Activated naive CD8-positive, alpha-beta T cell treated with anti-CD3 and anti-CD28 coated beads, Interleukin-2, amount 50 U/mL, for 24 hours (primary cell): ENCODE measurements around the gene ACOX2.

Experiments used
- ATAC-seq: fragments of 150-1000 bp; cut with Tn5 transposase; one replicate; pipeline ENCODE4 v1.10.0; 2021
- DNase-seq: peaks from one replicate; pipeline ENCODE4 v3.0.0; 2021
- H3K27ac Mint-ChIP-seq: one replicate; pipeline ENCODE4 v1.8.0; 2021; ENCODE audit warnings: mild to moderate bottlenecking, mixed read lengths
- H3K27me3 Mint-ChIP-seq: one replicate; pipeline ENCODE4 v1.8.0; 2021; ENCODE audit warnings: mixed read lengths
- H3K36me3 Mint-ChIP-seq: one replicate; pipeline ENCODE4 v1.8.0; 2021; ENCODE audit warnings: low read depth, mixed read lengths
- H3K4me1 Mint-ChIP-seq: one replicate; pipeline ENCODE4 v1.8.0; 2021; ENCODE audit warnings: mixed read lengths
- H3K4me3 Mint-ChIP-seq: one replicate; pipeline ENCODE4 v1.8.0; 2021; ENCODE audit warnings: mild to moderate bottlenecking, moderate library complexity, mixed read lengths
- H3K9me3 Mint-ChIP-seq: one replicate; pipeline ENCODE4 v1.8.0; 2021; ENCODE audit warnings: mixed read lengths

The ACOX2 gene

GRCh38 chr3:58536501-58537411 lies at the start of gene ACOX2:
ACOX2 (minus strand) TSS chr3:58537190; CDS start chr3:58535106, 2,084 bp downstream.
- Mint-ChIP-seq H3K4me3 (no peak within 1 kb of the TSS), H3K4me1 (peaks cover 18% of the 10 kb centered on the region), H3K27me3 (no peaks in the 10 kb centered on the region), H3K27ac (no peak within 1 kb of the TSS), H3K36me3 (no peaks in the 10 kb centered on the region), H3K9me3 (no peaks in the 10 kb centered on the region)
- ATAC-seq (no peak), DNase-seq (no peak)

DNA sequence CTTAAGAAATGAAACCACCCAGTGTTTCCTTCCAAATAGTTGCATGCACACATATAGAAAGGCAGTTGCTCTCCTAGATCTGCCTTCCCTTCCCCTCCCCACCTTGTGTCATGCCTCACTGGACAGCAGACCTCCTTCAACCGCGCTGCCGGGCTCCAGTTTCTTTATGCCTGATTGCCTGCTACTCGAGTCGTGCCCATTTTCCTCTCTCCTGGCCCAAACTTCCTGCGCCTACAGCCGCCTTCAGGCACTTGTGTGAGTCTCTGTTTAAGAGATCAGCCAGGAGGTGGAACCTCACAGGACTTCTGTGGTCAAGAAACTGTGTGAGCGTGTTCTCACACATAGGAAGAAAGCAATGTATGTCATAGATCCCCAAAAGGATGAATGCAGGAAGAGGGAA lies 49.0 kb upstream of the ACOX2 start:
- Mint-ChIP-seq H3K4me3 (peak overlapping the region; percentile 82), H3K4me1 (peaks cover 17% of the 10 kb centered on the region), H3K9me3 (no peaks in the 10 kb centered on the region), H3K27me3 (peaks cover 50% of the 10 kb centered on the region), H3K36me3 (peaks cover 5% of the 10 kb centered on the region), H3K27ac (no peak overlapping the region)
- ATAC-seq (no peak), DNase-seq (no peak)

DNA sequence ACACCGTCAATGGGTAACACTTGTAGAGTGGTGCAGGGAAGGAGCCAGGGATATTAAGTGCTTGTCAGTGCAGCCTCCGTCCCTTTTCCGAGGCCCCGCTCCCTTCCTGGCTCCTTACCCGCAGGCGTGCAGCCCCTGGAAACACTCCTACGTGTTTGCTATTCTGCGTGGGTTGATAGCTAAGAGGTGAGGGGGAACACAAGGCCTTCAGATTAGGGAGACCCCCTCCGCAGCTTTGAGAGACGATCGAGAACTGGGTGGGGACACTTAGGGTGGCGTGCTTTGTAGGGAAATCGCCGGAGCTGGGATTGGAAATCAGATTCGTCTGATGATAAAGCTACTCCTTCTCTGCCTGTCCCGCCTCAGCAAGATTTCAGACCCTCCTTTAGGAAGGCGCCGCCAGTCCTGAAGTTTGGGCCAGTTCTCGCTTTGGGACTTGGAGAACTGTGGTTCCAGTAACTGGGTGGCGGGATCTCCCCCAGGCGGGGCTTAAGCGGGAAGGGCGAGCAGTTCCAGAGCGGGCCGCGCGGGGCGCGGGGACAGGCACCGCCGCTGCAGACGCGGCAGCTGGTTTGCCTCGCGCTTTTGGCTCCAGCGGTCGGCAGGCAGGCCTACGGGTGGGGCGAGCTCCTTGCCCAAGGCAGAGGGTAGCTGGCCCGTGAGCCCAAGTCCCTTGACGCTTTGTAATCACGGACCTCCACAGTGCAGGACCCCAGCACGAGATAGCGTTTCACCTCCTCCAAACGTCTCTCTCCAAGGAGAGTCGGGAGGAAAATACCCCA lies 48.2 kb upstream of the ACOX2 start:
- DNase-seq (peak; percentile 74), ATAC-seq (peak; percentile 89)
- Mint-ChIP-seq H3K4me1 (peaks cover 17% of the 10 kb centered on the region), H3K9me3 (no peaks in the 10 kb centered on the region), H3K4me3 (peak overlapping the region; percentile 82), H3K27ac (no peak overlapping the region), H3K36me3 (peaks cover 5% of the 10 kb centered on the region), H3K27me3 (peaks cover 43% of the 10 kb centered on the region)

- peak; percentile 26 for ATAC-seq
- Mint-ChIP-seq H3K27me3 (peaks cover 42% of the 10 kb centered on the region), H3K9me3 (no peaks in the 10 kb centered on the region), H3K27ac (no peak overlapping the region), H3K4me1 (peaks cover 17% of the 10 kb centered on the region), H3K36me3 (peaks cover 5% of the 10 kb centered on the region), H3K4me3 (peak overlapping the region; percentile 82)
- peak; percentile 8 for DNase-seq
Observed at GRCh38 chr3:58584690-58585004, 47.7 kb upstream of the ACOX2 start.

DNA sequence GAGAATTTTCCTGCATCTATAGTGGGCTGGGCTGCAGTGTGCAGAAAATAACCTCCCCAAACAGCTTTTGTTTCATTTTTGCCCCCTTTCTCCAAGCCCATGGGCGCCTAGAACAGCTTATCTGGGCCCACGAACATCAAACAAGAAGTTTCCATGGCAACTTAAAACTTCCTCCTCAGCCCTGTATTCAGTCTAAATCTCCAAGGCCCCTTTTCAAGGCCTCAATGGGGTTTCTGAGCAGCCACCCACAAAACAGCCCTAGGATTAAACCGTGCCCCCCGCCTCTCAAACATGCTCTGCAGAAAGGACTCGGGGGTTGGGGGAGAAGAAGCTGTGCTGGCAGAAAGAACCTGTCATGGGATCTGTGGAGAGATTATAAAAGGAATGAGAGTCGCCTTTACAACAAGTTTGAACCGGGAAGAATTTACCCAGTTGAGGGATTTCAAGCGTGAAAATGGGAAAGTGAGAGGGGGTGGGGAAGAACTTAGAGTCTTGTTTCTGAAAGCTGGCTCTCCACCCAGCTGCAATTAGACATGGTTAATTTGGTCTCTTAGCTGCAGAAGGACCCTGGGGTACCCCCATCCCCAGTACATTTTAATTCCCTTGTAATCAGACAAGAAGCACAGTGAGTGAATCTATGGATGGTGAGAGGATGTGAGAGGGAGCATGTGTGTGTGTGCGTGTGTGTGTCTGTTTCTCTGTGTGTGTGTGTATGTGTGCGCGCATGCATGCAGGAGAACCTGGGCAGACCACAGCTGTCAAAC lies 44.5 kb upstream of the ACOX2 start:
- H3K9me3 Mint-ChIP-seq = no peaks in the 10 kb centered on the region
- H3K27ac Mint-ChIP-seq = no peak overlapping the region

DNA sequence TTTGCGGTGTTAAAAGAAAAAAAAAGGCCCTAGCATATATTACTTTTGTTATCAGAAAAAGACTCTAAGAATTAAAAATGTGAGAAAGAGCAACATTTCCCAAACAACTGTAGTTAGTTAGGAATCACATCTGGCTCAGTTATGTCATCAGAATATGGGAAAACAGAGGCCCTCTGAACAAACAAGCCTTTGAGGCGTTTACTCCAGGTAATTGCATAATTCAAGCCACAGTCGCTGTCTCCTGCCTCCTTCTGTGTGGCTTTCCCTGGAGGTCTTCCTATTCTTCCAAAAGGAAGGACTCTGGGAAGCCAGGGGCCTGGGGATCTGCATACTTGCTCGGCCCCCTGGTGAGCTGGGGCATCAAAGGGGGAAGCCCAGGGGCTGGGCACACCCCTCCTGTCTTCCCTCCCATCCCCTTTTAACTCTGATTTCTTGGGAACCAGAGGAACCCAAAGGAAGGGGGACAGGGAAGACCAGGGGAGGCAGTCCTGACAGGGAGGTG lies 43.9 kb upstream of the ACOX2 start:
- ATAC-seq = no peak
- H3K27ac Mint-ChIP-seq = no peak overlapping the region
- peaks cover 11% of the 10 kb centered on the region for H3K4me1 Mint-ChIP-seq
- no peaks in the 10 kb centered on the region for H3K9me3 Mint-ChIP-seq
- no peak for DNase-seq
- H3K27me3 Mint-ChIP-seq = peaks cover 26% of the 10 kb centered on the region
- no peaks in the 10 kb centered on the region for H3K36me3 Mint-ChIP-seq
- no peak overlapping the region for H3K4me3 Mint-ChIP-seq

More for the DNA sequence above, 44.5 kb upstream of the ACOX2 start:
- H3K27me3 Mint-ChIP-seq = peaks cover 29% of the 10 kb centered on the region
- peaks cover 17% of the 10 kb centered on the region for H3K4me1 Mint-ChIP-seq
- peaks cover 5% of the 10 kb centered on the region for H3K36me3 Mint-ChIP-seq
- no peak overlapping the region for H3K4me3 Mint-ChIP-seq
- DNase-seq (no peak), ATAC-seq (no peak)

DNA sequence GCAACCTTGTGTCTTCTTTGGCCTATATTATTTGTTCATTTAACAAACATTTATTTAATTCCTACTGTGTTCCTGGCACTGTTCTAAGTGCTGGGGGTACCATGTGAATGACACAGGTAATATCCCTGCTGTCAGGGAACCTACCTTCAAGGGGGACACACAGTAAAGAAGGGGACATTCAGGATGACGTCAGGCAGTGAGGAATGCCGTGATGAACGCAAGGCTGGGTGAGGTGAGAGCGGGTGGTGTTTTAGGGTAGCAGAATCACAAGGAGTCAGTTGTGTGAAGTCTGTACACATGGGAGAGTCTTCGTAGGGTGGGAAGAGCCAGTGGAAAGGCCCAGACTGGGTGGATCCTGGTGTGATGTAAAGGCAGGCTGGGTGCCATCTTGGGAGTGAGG lies 41.9 kb upstream of the ACOX2 start:
- H3K27ac Mint-ChIP-seq = no peak overlapping the region

DNA sequence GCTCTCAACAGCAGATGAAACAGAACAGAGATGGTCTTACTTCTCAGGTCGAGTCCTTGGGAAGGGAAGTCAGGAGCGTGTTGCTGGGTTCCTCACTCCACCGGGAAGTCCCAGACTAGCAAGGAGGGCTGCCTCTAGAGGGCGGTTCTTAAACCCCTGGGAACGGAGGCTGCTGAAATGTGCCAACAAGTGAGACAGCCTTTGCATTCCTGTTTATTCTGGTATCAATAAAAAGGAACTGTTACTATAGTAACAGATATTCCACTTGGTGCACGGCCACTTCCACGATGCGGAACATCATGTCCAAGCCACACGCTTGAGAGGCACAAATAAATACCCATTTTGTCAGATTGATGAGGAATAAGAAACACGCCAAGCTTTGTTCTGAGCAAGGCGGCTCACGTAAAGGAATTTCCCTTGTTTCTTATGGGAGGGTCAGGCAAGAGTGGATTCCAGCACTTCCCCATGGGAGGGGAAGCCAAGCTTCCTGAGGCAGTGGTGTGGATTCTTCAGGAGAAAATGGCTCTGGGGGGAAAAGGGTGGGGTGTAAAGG lies 40.4 kb upstream of the ACOX2 start, which contains the start of gene FAM107A:
FAM107A (minus strand) TSS at position 123 of the 553 bp plus-strand sequence. CDS start 7,531 bp downstream, outside the sequence.
- no peak within 1 kb of the TSS for H3K4me3 Mint-ChIP-seq
- peaks cover 10% of the 10 kb centered on the region for H3K27me3 Mint-ChIP-seq
- no peak for DNase-seq
- no peaks in the 10 kb centered on the region for H3K36me3 Mint-ChIP-seq
- no peaks in the 10 kb centered on the region for H3K4me1 Mint-ChIP-seq
- no peaks in the 10 kb centered on the region for H3K9me3 Mint-ChIP-seq
- H3K27ac Mint-ChIP-seq = no peak within 1 kb of the TSS
- ATAC-seq = no peak

More for the DNA sequence above, 41.9 kb upstream of the ACOX2 start:
- Mint-ChIP-seq H3K4me3 (no peak overlapping the region), H3K36me3 (no peaks in the 10 kb centered on the region), H3K9me3 (no peaks in the 10 kb centered on the region), H3K27me3 (peaks cover 10% of the 10 kb centered on the region), H3K4me1 (no peaks in the 10 kb centered on the region)
- DNase-seq (no peak), ATAC-seq (no peak)

- Mint-ChIP-seq H3K4me3 (no peak overlapping the region), H3K4me1 (no peaks in the 10 kb centered on the region), H3K27me3 (peaks cover 10% of the 10 kb centered on the region), H3K27ac (no peak overlapping the region), H3K9me3 (no peaks in the 10 kb centered on the region), H3K36me3 (no peaks in the 10 kb centered on the region)
- DNase-seq (no peak), ATAC-seq (no peak)
Observed at GRCh38 chr3:58576716-58577115, 39.7 kb upstream of the ACOX2 start.

GRCh38 chr3:58575971-58576652 lies 39.1 kb upstream of the ACOX2 start:
- no peak for ATAC-seq
- Mint-ChIP-seq H3K27ac (no peak overlapping the region), H3K27me3 (peaks cover 10% of the 10 kb centered on the region), H3K36me3 (no peaks in the 10 kb centered on the region), H3K4me3 (no peak overlapping the region), H3K9me3 (no peaks in the 10 kb centered on the region), H3K4me1 (no peaks in the 10 kb centered on the region)
- no peak for DNase-seq

DNA sequence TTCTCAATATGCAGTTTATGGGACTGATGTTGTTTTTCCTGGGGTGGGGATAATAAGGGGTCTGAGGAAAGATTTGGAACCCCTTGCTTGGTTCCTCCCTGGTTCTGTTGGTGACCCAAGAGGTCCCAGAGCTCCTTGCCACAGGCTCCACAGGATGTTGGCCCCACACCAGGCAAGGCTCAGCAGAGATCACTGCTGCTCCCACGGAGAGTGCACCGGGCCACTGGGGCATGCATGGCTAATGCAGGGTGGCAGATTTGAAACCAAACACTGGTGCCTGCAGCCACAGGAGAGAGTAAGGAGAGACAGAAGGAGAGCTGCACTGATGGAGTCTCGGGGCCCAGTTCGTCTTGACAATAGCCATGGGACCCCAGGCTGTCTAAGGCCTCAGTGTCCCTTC lies 37.7 kb upstream of the ACOX2 start:
- no peak for DNase-seq
- Mint-ChIP-seq H3K4me1 (no peaks in the 10 kb centered on the region), H3K9me3 (no peaks in the 10 kb centered on the region), H3K36me3 (no peaks in the 10 kb centered on the region), H3K4me3 (no peak overlapping the region), H3K27ac (no peak overlapping the region), H3K27me3 (peaks cover 10% of the 10 kb centered on the region)
- no peak for ATAC-seq

GRCh38 chr3:58574106-58574505 lies 37.1 kb upstream of the ACOX2 start:
- Mint-ChIP-seq H3K36me3 (no peaks in the 10 kb centered on the region), H3K4me1 (no peaks in the 10 kb centered on the region), H3K9me3 (no peaks in the 10 kb centered on the region), H3K27ac (no peak overlapping the region), H3K27me3 (peaks cover 10% of the 10 kb centered on the region), H3K4me3 (no peak overlapping the region)
- ATAC-seq = no peak
- DNase-seq = no peak

DNA sequence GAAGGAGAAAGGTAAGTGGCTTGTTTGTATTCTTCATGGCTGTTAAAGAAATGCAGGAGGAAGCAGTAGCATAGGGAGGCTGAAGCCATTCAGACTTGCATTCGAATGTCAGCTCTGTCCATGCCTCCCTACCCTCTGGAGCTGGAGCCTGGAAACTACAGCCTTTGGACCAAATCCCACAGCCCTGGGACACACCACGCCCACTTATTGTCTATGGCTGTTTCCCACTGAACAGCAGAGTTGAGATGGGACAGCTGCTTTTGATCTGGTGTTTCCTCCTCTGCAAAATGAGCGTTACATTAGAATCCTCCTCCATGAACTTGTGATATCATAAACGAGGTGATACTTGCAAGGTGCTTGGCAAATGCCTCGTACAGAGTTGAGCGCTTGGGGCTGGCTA lies 36.6 kb upstream of the ACOX2 start:
- Mint-ChIP-seq H3K27me3 (peaks cover 10% of the 10 kb centered on the region), H3K4me1 (peaks cover 5% of the 10 kb centered on the region), H3K27ac (no peak overlapping the region), H3K36me3 (no peaks in the 10 kb centered on the region), H3K9me3 (no peaks in the 10 kb centered on the region), H3K4me3 (no peak overlapping the region)
- DNase-seq = no peak
- ATAC-seq = no peak
